ENCODE results near the gene TBK1.

Gene TBK1

GRCh38 chr12:64496839-64497400 lies 45.0 kb downstream of the TBK1 start:
- DNase-seq (ENCODE audit: low spot score) = no peak
- no peak for TF ChIP-seq CTCF (IDR thresholded peaks at IDR 0.05; ENCODE audit: extremely low read depth, missing control alignments)

- no peak for TF ChIP-seq CTCF (IDR thresholded peaks at IDR 0.05; ENCODE audit: extremely low read depth, missing control alignments)
- DNase-seq (ENCODE audit: low spot score) = no peak
Observed at GRCh38 chr12:64497484-64497883, 45.6 kb downstream of the TBK1 start.

DNA sequence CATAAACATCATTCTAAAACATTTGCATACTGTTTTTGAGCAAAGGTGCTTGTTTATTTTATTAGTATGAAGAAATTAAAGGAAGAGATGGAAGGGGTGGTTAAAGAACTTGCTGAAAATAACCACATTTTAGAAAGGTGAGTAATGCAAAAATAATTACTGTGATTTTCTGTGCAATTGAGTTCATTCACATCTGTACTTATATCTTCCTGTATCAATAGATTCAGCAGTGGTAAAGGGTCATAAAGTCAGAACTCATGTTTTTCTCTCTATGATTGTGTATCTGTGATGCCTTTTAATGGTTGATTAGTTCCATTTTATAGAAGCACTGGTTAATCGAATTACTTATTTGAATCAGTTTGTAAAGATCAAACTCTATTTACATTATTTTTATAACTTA lies 46.0 kb downstream of the TBK1 start:
- no peak for DNase-seq (ENCODE audit: low spot score)
- no peak for TF ChIP-seq CTCF (IDR thresholded peaks at IDR 0.05; ENCODE audit: extremely low read depth, missing control alignments)

- DNase-seq (ENCODE audit: low spot score) = no peak
- no peak for TF ChIP-seq CTCF (IDR thresholded peaks at IDR 0.05; ENCODE audit: extremely low read depth, missing control alignments)
Observed at GRCh38 chr12:64500394-64500793, 48.5 kb downstream of the TBK1 start.

DNA sequence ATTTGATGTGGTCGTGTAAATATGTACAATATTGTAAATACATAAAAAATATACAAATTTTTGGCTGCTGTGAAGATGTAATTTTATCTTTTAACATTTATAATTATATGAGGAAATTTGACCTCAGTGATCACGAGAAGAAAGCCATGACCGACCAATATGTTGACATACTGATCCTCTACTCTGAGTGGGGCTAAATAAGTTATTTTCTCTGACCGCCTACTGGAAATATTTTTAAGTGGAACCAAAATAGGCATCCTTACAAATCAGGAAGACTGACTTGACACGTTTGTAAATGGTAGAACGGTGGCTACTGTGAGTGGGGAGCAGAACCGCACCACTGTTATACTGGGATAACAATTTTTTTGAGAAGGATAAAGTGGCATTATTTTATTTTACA lies 49.6 kb downstream of the TBK1 start:
- no peak for TF ChIP-seq CTCF (IDR thresholded peaks at IDR 0.05; ENCODE audit: extremely low read depth, missing control alignments)
- no peak for DNase-seq (ENCODE audit: low spot score)

DNA sequence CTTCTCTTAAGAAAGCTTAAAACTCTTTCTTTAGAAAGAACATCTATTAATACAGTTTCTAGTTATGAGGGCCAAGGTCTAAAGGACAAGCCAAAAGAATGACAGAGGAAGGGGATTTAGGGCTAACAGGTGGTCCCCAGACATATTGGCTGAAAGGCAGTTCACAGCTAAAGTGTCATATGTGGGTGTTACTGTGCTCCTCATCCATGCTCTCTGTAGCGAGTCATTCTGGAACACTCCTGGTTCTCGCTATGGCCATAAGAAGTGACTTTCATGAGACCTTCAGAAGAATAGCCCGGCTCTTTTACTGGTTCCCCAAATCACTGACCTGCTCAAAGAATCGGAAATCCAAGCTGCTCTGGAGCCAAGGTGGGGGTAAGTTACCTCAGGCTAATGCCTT lies 55.0 kb downstream of the TBK1 start:
- TF ChIP-seq CTCF (IDR thresholded peaks at IDR 0.05; ENCODE audit: extremely low read depth, missing control alignments) = no peak
- no peak for DNase-seq (ENCODE audit: low spot score)

- TF ChIP-seq CTCF (IDR thresholded peaks at IDR 0.05; ENCODE audit: extremely low read depth, missing control alignments) = no peak
- DNase-seq (ENCODE audit: low spot score) = no peak
Observed at GRCh38 chr12:64510667-64511066, 58.7 kb downstream of the TBK1 start.
